Measurements from ENCODE around the gene SLC18A2.

The SLC18A2 gene

DNA sequence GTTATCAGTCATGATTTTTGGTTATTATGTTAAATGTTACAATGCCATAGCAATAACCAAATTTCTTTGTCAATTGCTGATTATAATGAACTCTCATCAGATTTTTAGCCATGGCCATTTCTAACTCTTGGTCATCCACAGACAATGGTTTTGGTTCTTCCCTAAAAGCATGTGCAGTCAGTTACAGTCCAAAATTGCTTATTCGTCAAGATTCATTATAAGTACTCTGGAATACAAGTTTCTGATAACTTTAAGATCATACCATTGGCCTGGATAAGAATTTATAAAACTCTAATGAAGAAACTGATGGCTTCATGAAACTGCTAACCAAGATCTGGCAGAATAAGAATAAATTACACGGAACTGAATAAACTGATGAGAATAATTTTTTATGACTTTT is 83.5 kb downstream of the SLC18A2 start:
- H3K9ac ChIP-seq (ENCODE audit: low read length), result no peak overlapping the region
- no peak overlapping the region for H3K4me3 ChIP-seq (ENCODE audit: insufficient read depth in 1 of 2, low read depth in 1 of 2, low read length in 2 of 2)
- H2BK120ac ChIP-seq (ENCODE audit: low read depth, low read length), result no peak overlapping the region
- peaks cover 0 to 14% of the 10 kb centered on the region in 2 experiments for H3K36me3 ChIP-seq (ENCODE audit: control insufficient read depth in 1 of 2, insufficient read depth in 2 of 2, low read depth in 1 of 2, low read length in 2 of 2)
- no peak overlapping the region for H3K4ac ChIP-seq (ENCODE audit: low read depth in 1 of 2, low read length in 2 of 2)
- no peak overlapping the region for H2BK15ac ChIP-seq (ENCODE audit: low read depth, poor library complexity, severe bottlenecking)
- no peaks in the 10 kb centered on the region for H3K27me3 ChIP-seq (ENCODE audit: control insufficient read depth in 1 of 2, insufficient read depth in 1 of 2, low read length in 2 of 2)
- H4K8ac ChIP-seq (ENCODE audit: low read length), result no peak overlapping the region
- no peak overlapping the region for H2BK12ac ChIP-seq (ENCODE audit: low read length in 2 of 2)
- no peak for DNase-seq
- H3K79me1 ChIP-seq (replicated peaks; ENCODE audit: low read length, poor library complexity, severe bottlenecking), result peaks cover 9% of the 10 kb centered on the region
- peaks cover 2% of the 10 kb centered on the region for H3K4me1 ChIP-seq (ENCODE audit: control insufficient read depth, insufficient read depth, low read depth, low read length)
- H2AK5ac ChIP-seq (ENCODE audit: low read length, severe bottlenecking), result no peak overlapping the region
- H3K27ac ChIP-seq (ENCODE audit: low read length, poor library complexity, severe bottlenecking), result no peak overlapping the region
- no peak overlapping the region for H3K23ac ChIP-seq (ENCODE audit: low read length in 2 of 2)
- H3K18ac ChIP-seq (ENCODE audit: low read depth in 1 of 2, low read length in 2 of 2), result no peak overlapping the region
- no peak overlapping the region for H3K14ac ChIP-seq (ENCODE audit: low read length in 2 of 2)
- 80% methylated on average over 1 of the region's 2 CpGs for WGBS
- H2BK5ac ChIP-seq (ENCODE audit: low read depth, low read length, poor library complexity, severe bottlenecking), result no peak overlapping the region
- no peak overlapping the region for H3K4me2 ChIP-seq (ENCODE audit: low read length, poor library complexity, severe bottlenecking)
- no peak overlapping the region for H4K91ac ChIP-seq (ENCODE audit: low read length)
- no peaks in the 10 kb centered on the region for H3K9me3 ChIP-seq (ENCODE audit: control insufficient read depth, low read length)
- H2AFZ ChIP-seq (ENCODE audit: low read depth, low read length), result no peak overlapping the region

DNA sequence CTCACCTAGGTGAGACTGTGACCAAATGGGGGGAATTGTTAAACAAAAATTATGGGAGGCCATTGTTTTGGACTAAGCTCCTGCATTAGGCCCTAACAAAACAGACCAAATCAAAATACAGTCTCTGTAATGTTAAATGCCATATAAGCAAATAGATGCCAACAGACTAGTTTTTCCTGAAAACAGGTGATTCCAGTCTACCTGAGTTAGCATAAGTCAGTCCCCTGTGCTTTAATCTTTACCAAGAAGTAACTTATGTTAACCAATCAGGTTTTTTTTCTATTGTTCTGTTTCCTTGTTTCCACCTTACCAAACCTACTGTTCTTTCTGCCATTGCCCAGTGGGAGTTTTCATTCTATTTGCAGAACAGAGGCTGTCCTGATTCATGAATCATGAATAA is 86.3 kb downstream of the SLC18A2 start:
- Histone ChIP-seq H3K23ac (ENCODE audit: low read length in 2 of 2) (no peak overlapping the region), H3K4me3 (ENCODE audit: insufficient read depth in 1 of 2, low read depth in 1 of 2, low read length in 2 of 2) (no peak overlapping the region), H4K8ac (ENCODE audit: low read length) (no peak overlapping the region), H2BK120ac (ENCODE audit: low read depth, low read length) (no peak overlapping the region), H3K9me3 (ENCODE audit: control insufficient read depth, low read length) (no peaks in the 10 kb centered on the region), H3K27ac (ENCODE audit: low read length, poor library complexity, severe bottlenecking) (no peak overlapping the region), H2AFZ (ENCODE audit: low read depth, low read length) (no peak overlapping the region), H3K9ac (ENCODE audit: low read length) (no peak overlapping the region), H3K14ac (ENCODE audit: low read length in 2 of 2) (no peak overlapping the region), H2BK5ac (ENCODE audit: low read depth, low read length, poor library complexity, severe bottlenecking) (no peak overlapping the region), H3K4me2 (ENCODE audit: low read length, poor library complexity, severe bottlenecking) (no peak overlapping the region), H3K18ac (ENCODE audit: low read depth in 1 of 2, low read length in 2 of 2) (no peak overlapping the region), H3K79me1 (replicated peaks; ENCODE audit: low read length, poor library complexity, severe bottlenecking) (peaks cover 15% of the 10 kb centered on the region), H2BK15ac (ENCODE audit: low read depth, poor library complexity, severe bottlenecking) (no peak overlapping the region), H3K27me3 (ENCODE audit: control insufficient read depth in 1 of 2, insufficient read depth in 1 of 2, low read length in 2 of 2) (no peaks in the 10 kb centered on the region), H2BK12ac (ENCODE audit: low read length in 2 of 2) (no peak overlapping the region), H3K4ac (ENCODE audit: low read depth in 1 of 2, low read length in 2 of 2) (no peak overlapping the region), H4K91ac (ENCODE audit: low read length) (no peak overlapping the region), H3K4me1 (ENCODE audit: control insufficient read depth, insufficient read depth, low read depth, low read length) (peaks cover 2% of the 10 kb centered on the region), H2AK5ac (ENCODE audit: low read length, severe bottlenecking) (no peak overlapping the region), H3K36me3 (ENCODE audit: control insufficient read depth in 1 of 2, insufficient read depth in 2 of 2, low read depth in 1 of 2, low read length in 2 of 2) (peaks cover 0 to 14% of the 10 kb centered on the region in 2 experiments)
- DNase-seq, result no peak
